ENCODE measurements around the gene ASXL1.

GRCh38 chr20:32474967-32475811, 117.1 kb downstream of the ASXL1 start:
- TF ChIP-seq OSR1 (CRISPR knock-in tag; IDR thresholded peaks at IDR 0.05) = no peak
- no peak for TF ChIP-seq TCF4 (CRISPR knock-in tag; IDR thresholded peaks at IDR 0.05; ENCODE audit: borderline replicate concordance)
- no peak for TF ChIP-seq ZFP30 (CRISPR knock-in tag; IDR thresholded peaks at IDR 0.05)
- TF ChIP-seq RARB (CRISPR knock-in tag; IDR thresholded peaks at IDR 0.05) = no peak
- TF ChIP-seq ISL1 (CRISPR knock-in tag; IDR thresholded peaks at IDR 0.05) = no peak
- no peak for TF ChIP-seq BACH2 (CRISPR knock-in tag; IDR thresholded peaks at IDR 0.05; ENCODE audit: borderline replicate concordance)
- TF ChIP-seq ZC3H10 (CRISPR knock-in tag; IDR thresholded peaks at IDR 0.05) = no peak
